HL-60 (cell line): ENCODE results near the gene PRPS1L1.

ENCODE experiments used
- DNase-seq, 2 experiments: peaks; one replicate each; pipeline ENCODE4 v3.0.0-alpha.2; 2010 to 2020; ENCODE audit warnings: low read depth in 1 of 2, low spot score in 1 of 2
- H3K27ac ChIP-seq: fragments of 250-450 bp; sonication (Bioruptor Pico); replicated peaks from 2 replicates; pipeline ENCODE4 v1.5.1; 2020; ENCODE audit warnings: mild to moderate bottlenecking, moderate library complexity
- H3K27me3 ChIP-seq: fragments of 250-450 bp; sonication (Bioruptor Pico); 2 replicates; pipeline ENCODE4 v1.5.1; 2021; ENCODE audit warnings: mild to moderate bottlenecking, moderate library complexity; ENCODE audit not compliant: insufficient read depth, poor library complexity, severe bottlenecking
- H3K4me3 ChIP-seq: replicated peaks from 2 replicates; pipeline ENCODE4 v1.5.1; 2011; ENCODE audit warnings: mild to moderate bottlenecking, control low read depth, low read length; ENCODE audit not compliant: insufficient read depth
- CTCF ChIP-seq: IDR thresholded peaks from one replicate; pipeline ENCODE4 v1.5.1; 2011; ENCODE audit warnings: low read length, control low read depth, inconsistent platforms; ENCODE audit not compliant: insufficient read depth
- GABPA ChIP-seq: IDR thresholded peaks from 2 replicates; pipeline ENCODE4 v1.6.1; 2012; ENCODE audit warnings: low read depth
- POLR2AphosphoS5 ChIP-seq: IDR thresholded peaks from 2 replicates; pipeline ENCODE4 v1.6.1; 2012; ENCODE audit warnings: low read depth
- REST ChIP-seq: IDR thresholded peaks from 2 replicates; pipeline ENCODE4 v1.6.1; 2012; ENCODE audit warnings: low read depth; ENCODE audit not compliant: insufficient replicate concordance
- SPI1 ChIP-seq: IDR thresholded peaks from 2 replicates; pipeline ENCODE4 v1.6.1; 2012; ENCODE audit warnings: low read depth, mild to moderate bottlenecking, borderline replicate concordance

The PRPS1L1 gene

GRCh38 chr7:17998692-17999091 is 29.0 kb downstream of the PRPS1L1 start:
- no peak for DNase-seq
- no peak for TF ChIP-seq GABPA
- TF ChIP-seq REST, result no peak
- no peak for TF ChIP-seq CTCF
- no peak for TF ChIP-seq POLR2AphosphoS5
- no peak for TF ChIP-seq SPI1
- Histone ChIP-seq H3K4me3 (no peak overlapping the region), H3K27me3 (no peaks in the 10 kb centered on the region), H3K27ac (no peak overlapping the region)

- DNase-seq, result no peak
- Histone ChIP-seq H3K4me3 (no peak overlapping the region), H3K27me3 (no peaks in the 10 kb centered on the region), H3K27ac (no peak overlapping the region)
- TF ChIP-seq SPI1 (no peak), CTCF (no peak), REST (no peak), GABPA (no peak), POLR2AphosphoS5 (no peak)
These were observed 31.0 kb downstream of the PRPS1L1 start for GRCh38 chr7:17996442-17997223.

- no peak overlapping the region for H3K27ac ChIP-seq
- H3K4me3 ChIP-seq, result no peak overlapping the region
- DNase-seq, result no peak
- H3K27me3 ChIP-seq, result no peaks in the 10 kb centered on the region
- TF ChIP-seq GABPA, result no peak
- TF ChIP-seq CTCF, result no peak
- TF ChIP-seq POLR2AphosphoS5, result no peak
- TF ChIP-seq SPI1, result no peak
- TF ChIP-seq REST, result no peak
These were observed 31.6 kb downstream of the PRPS1L1 start for GRCh38 chr7:17996040-17996439.
